ENCODE results near the gene OSBP2.
"Not testable (repeated sequence)": the region's sequence is repeated elsewhere in the genome, so short reads cannot be mapped to it uniquely, and the experiment has no call there.

OSBP2 gene

GRCh38 chr22:30691204-30691603 is 3.5 kb upstream of the OSBP2 start:
- no peak overlapping the region for H3K4me3 Mint-ChIP-seq
- no peaks in the 10 kb centered on the region for H3K9me3 Mint-ChIP-seq
- no peaks in the 10 kb centered on the region for H3K36me3 Mint-ChIP-seq (ENCODE audit: low read depth)
- intact Hi-C loops (cut with micrococcal nuclease), result loop anchor here (10.0 kb wide), 1 partner anchor 56 kb away; the partner anchor contains the start of gene SLC35E4
- no peak overlapping the region for H3K27ac Mint-ChIP-seq
- H3K4me1 Mint-ChIP-seq (ENCODE audit: low read depth), result no peaks in the 10 kb centered on the region
- peaks cover 43% of the 10 kb centered on the region for H3K27me3 Mint-ChIP-seq

- intact Hi-C loops (cut with micrococcal nuclease), result loop anchor here (10.0 kb wide), 1 partner anchor 59 kb away; the partner anchor contains the start of gene SLC35E4
- H3K27me3 Mint-ChIP-seq, result peaks cover 69% of the 10 kb centered on the region
- H3K27ac Mint-ChIP-seq, result peak overlapping the region; percentile 25
- H3K9me3 Mint-ChIP-seq, result no peaks in the 10 kb centered on the region
- no peaks in the 10 kb centered on the region for H3K36me3 Mint-ChIP-seq (ENCODE audit: low read depth)
- no peaks in the 10 kb centered on the region for H3K4me1 Mint-ChIP-seq (ENCODE audit: low read depth)
- H3K4me3 Mint-ChIP-seq, result peak overlapping the region; percentile 72
Measured at GRCh38 chr22:30694171-30694639, 469 bp upstream of the OSBP2 start.

- Mint-ChIP-seq H3K27ac (no peak overlapping the region), H3K4me3 (peak overlapping the region; percentile 61), H3K9me3 (no peaks in the 10 kb centered on the region), H3K4me1 (ENCODE audit: low read depth) (no peaks in the 10 kb centered on the region), H3K27me3 (peaks cover 69% of the 10 kb centered on the region), H3K36me3 (ENCODE audit: low read depth) (no peaks in the 10 kb centered on the region)
- intact Hi-C loops (cut with micrococcal nuclease), result loop anchor here (10.0 kb wide), 1 partner anchor 61 kb away; the partner anchor contains the start of gene SLC35E4
Measured at GRCh38 chr22:30695351-30695851, 727 bp downstream of the OSBP2 start.

GRCh38 chr22:30695871-30696655 is 1.4 kb downstream of the OSBP2 start:
- intact Hi-C loops (cut with micrococcal nuclease), result loop anchor here (10.0 kb wide), 1 partner anchor 61 kb away; the partner anchor contains the start of gene SLC35E4
- Mint-ChIP-seq H3K27ac (no peak overlapping the region), H3K27me3 (peaks cover 69% of the 10 kb centered on the region), H3K36me3 (ENCODE audit: low read depth) (no peaks in the 10 kb centered on the region), H3K4me3 (no peak overlapping the region), H3K9me3 (no peaks in the 10 kb centered on the region), H3K4me1 (ENCODE audit: low read depth) (no peaks in the 10 kb centered on the region)

- Mint-ChIP-seq H3K4me1 (ENCODE audit: low read depth) (no peaks in the 10 kb centered on the region), H3K27ac (no peak overlapping the region), H3K27me3 (peaks cover 60% of the 10 kb centered on the region), H3K36me3 (ENCODE audit: low read depth) (no peaks in the 10 kb centered on the region), H3K9me3 (no peaks in the 10 kb centered on the region), H3K4me3 (no peak overlapping the region)
- intact Hi-C loops (cut with micrococcal nuclease), result loop anchor here (10.0 kb wide), 1 partner anchor 63 kb away; the partner anchor contains the start of gene SLC35E4
Measured at GRCh38 chr22:30697975-30698374, 3.3 kb downstream of the OSBP2 start.

GRCh38 chr22:30701872-30702271 is 7.2 kb downstream of the OSBP2 start:
- intact Hi-C loops (cut with micrococcal nuclease), result no loop called here
- H3K36me3 Mint-ChIP-seq (ENCODE audit: low read depth), result no peaks in the 10 kb centered on the region
- H3K4me1 Mint-ChIP-seq (ENCODE audit: low read depth), result peaks cover 6% of the 10 kb centered on the region
- no peak overlapping the region for H3K4me3 Mint-ChIP-seq
- H3K27me3 Mint-ChIP-seq, result peaks cover 27% of the 10 kb centered on the region
- no peak overlapping the region for H3K27ac Mint-ChIP-seq
- no peaks in the 10 kb centered on the region for H3K9me3 Mint-ChIP-seq

- H3K4me1 Mint-ChIP-seq (ENCODE audit: low read depth), result peaks cover 6% of the 10 kb centered on the region
- no peaks in the 10 kb centered on the region for H3K9me3 Mint-ChIP-seq
- intact Hi-C loops (cut with micrococcal nuclease), result no loop called here
- no peak overlapping the region for H3K4me3 Mint-ChIP-seq
- no peak overlapping the region for H3K27ac Mint-ChIP-seq
- no peaks in the 10 kb centered on the region for H3K36me3 Mint-ChIP-seq (ENCODE audit: low read depth)
- peaks cover 17% of the 10 kb centered on the region for H3K27me3 Mint-ChIP-seq
Measured at GRCh38 chr22:30702856-30703255, 8.2 kb downstream of the OSBP2 start.

GRCh38 chr22:30704978-30705377 is 10.3 kb downstream of the OSBP2 start:
- Mint-ChIP-seq H3K4me3 (no peak overlapping the region), H3K36me3 (ENCODE audit: low read depth) (no peaks in the 10 kb centered on the region), H3K27me3 (peaks cover 7% of the 10 kb centered on the region), H3K9me3 (no peaks in the 10 kb centered on the region), H3K27ac (no peak overlapping the region), H3K4me1 (ENCODE audit: low read depth) (peaks cover 6% of the 10 kb centered on the region)
- intact Hi-C loops (cut with micrococcal nuclease), result no loop called here

GRCh38 chr22:30705710-30706651 is 11.3 kb downstream of the OSBP2 start:
- Mint-ChIP-seq H3K4me3 (no peak overlapping the region), H3K36me3 (ENCODE audit: low read depth) (no peaks in the 10 kb centered on the region)
- intact Hi-C loops (cut with micrococcal nuclease), result no loop called here

GRCh38 chr22:30709980-30710379 is 15.3 kb downstream of the OSBP2 start:
- intact Hi-C loops (cut with micrococcal nuclease); H3K36me3 Mint-ChIP-seq (ENCODE audit: low read depth); H3K27ac Mint-ChIP-seq; H3K4me1 Mint-ChIP-seq (ENCODE audit: low read depth); H3K27me3 Mint-ChIP-seq; H3K4me3 Mint-ChIP-seq; H3K9me3 Mint-ChIP-seq: not testable (repeated sequence)

More at GRCh38 chr22:30705710-30706651, 11.3 kb downstream of the OSBP2 start:
- H3K27ac Mint-ChIP-seq, result no peak overlapping the region
- H3K4me1 Mint-ChIP-seq (ENCODE audit: low read depth), result peaks cover 6% of the 10 kb centered on the region
- no peaks in the 10 kb centered on the region for H3K9me3 Mint-ChIP-seq
- H3K27me3 Mint-ChIP-seq, result peaks cover 7% of the 10 kb centered on the region

- intact Hi-C loops (cut with micrococcal nuclease), result no loop called here
- H3K9me3 Mint-ChIP-seq, result no peaks in the 10 kb centered on the region
- H3K4me1 Mint-ChIP-seq (ENCODE audit: low read depth), result peaks cover 6% of the 10 kb centered on the region
- H3K27ac Mint-ChIP-seq, result no peak overlapping the region
- no peaks in the 10 kb centered on the region for H3K36me3 Mint-ChIP-seq (ENCODE audit: low read depth)
- H3K27me3 Mint-ChIP-seq, result peaks cover 6% of the 10 kb centered on the region
- no peak overlapping the region for H3K4me3 Mint-ChIP-seq
Measured at GRCh38 chr22:30712094-30712493, 17.4 kb downstream of the OSBP2 start.

GRCh38 chr22:30714062-30714461 is 19.4 kb downstream of the OSBP2 start:
- peaks cover 6% of the 10 kb centered on the region for H3K27me3 Mint-ChIP-seq
- H3K4me1 Mint-ChIP-seq (ENCODE audit: low read depth), result peaks cover 14% of the 10 kb centered on the region
- no peak overlapping the region for H3K27ac Mint-ChIP-seq
- no peak overlapping the region for H3K4me3 Mint-ChIP-seq
- H3K9me3 Mint-ChIP-seq, result no peaks in the 10 kb centered on the region
- H3K36me3 Mint-ChIP-seq (ENCODE audit: low read depth), result no peaks in the 10 kb centered on the region
- intact Hi-C loops (cut with micrococcal nuclease), result no loop called here

- intact Hi-C loops (cut with micrococcal nuclease), result no loop called here
- H3K27ac Mint-ChIP-seq, result peak overlapping the region; percentile 6
- H3K4me3 Mint-ChIP-seq, result no peak overlapping the region
- H3K27me3 Mint-ChIP-seq, result peaks cover 6% of the 10 kb centered on the region
- no peaks in the 10 kb centered on the region for H3K9me3 Mint-ChIP-seq
- H3K36me3 Mint-ChIP-seq (ENCODE audit: low read depth), result no peaks in the 10 kb centered on the region
- peaks cover 14% of the 10 kb centered on the region for H3K4me1 Mint-ChIP-seq (ENCODE audit: low read depth)
Measured at GRCh38 chr22:30717331-30717921, 22.8 kb downstream of the OSBP2 start.
